Karpas-422 (cell line): ENCODE data around the gene PAN3. TPM values are rescaled to one million over a fixed set of nuclear protein-coding genes. Genes with fewer than 3 reads are reported as not detected.

Source experiments
- DNase-seq: peaks from one replicate; pipeline ENCODE4 v3.0.0-alpha.2; 2015
- H2AFZ ChIP-seq: fragments of 200-600 bp; sonication (generic); 2 replicates; pipeline ENCODE4 v1.6.1; 2014; ENCODE audit warnings: antibody characterized with exemption, low read length, mixed read lengths
- H3K27ac ChIP-seq: fragments of 200-600 bp; sonication (generic); 2 replicates; pipeline ENCODE4 v1.5.1; 2014; ENCODE audit warnings: mild to moderate bottlenecking, low read length, moderate library complexity
- H3K27me3 ChIP-seq: fragments of 200-600 bp; sonication (generic); 2 replicates; pipeline ENCODE4 v1.6.1; 2014; ENCODE audit warnings: low read length, mixed read lengths
- H3K36me3 ChIP-seq: fragments of 200-600 bp; sonication (generic); 2 replicates; pipeline ENCODE4 v1.6.1; 2014; ENCODE audit warnings: low read length, mixed read lengths; ENCODE audit not compliant: insufficient read depth
- H3K4me1 ChIP-seq: fragments of 200-600 bp; sonication (generic); 2 replicates; pipeline ENCODE4 v1.6.1; 2014; ENCODE audit warnings: mild to moderate bottlenecking, low read length, mixed read lengths
- H3K4me2 ChIP-seq: fragments of 200-600 bp; sonication (generic); 2 replicates; pipeline ENCODE4 v1.6.1; 2014; ENCODE audit warnings: low read length, low read depth, mild to moderate bottlenecking; ENCODE audit not compliant: poor library complexity, severe bottlenecking
- H3K4me3 ChIP-seq: fragments of 200-600 bp; sonication (generic); 2 replicates; pipeline ENCODE4 v1.5.1; 2014; ENCODE audit warnings: mild to moderate bottlenecking, antibody characterized with exemption, low read length, mixed read lengths
- H3K79me2 ChIP-seq: fragments of 200-600 bp; sonication (generic); 2 replicates; pipeline ENCODE4 v1.6.1; 2014; ENCODE audit warnings: mild to moderate bottlenecking, low read length, mixed read lengths
- H3K9ac ChIP-seq: fragments of 200-600 bp; sonication (generic); 2 replicates; pipeline ENCODE4 v1.6.0; 2014; ENCODE audit warnings: low read length
- H3K9me2 ChIP-seq: fragments of 200-600 bp; sonication (generic), shearing (Covaris generic); replicated peaks from 2 replicates; pipeline ENCODE4 v1.6.0; 2014; ENCODE audit warnings: mild to moderate bottlenecking, low read length, moderate library complexity; ENCODE audit not compliant: insufficient read depth
- H3K9me3 ChIP-seq: fragments of 300-700, 200-600 bp; sonication (generic); 2 replicates; pipeline ENCODE4 v1.6.1; 2014; ENCODE audit warnings: low read length, mixed read lengths
- H4K20me1 ChIP-seq: fragments of 200-600 bp; sonication (generic); 2 replicates; pipeline ENCODE4 v1.6.1; 2014; ENCODE audit warnings: mild to moderate bottlenecking, antibody characterized with exemption, low read length, low read depth; ENCODE audit not compliant: insufficient read depth
- total RNA-seq: library from RNA; depleted of rRNA; stranded (reverse); fragments of >200 nt; shearing (Covaris generic); gene quantifications from 2 replicates; pipeline ENCODE4 v1.2.3, GENCODE V29; 2014; ENCODE audit warnings: low replicate concordance

The PAN3 gene
- total RNA-seq, 1 experiment from 2014 or later = 39.8 TPM

DNA sequence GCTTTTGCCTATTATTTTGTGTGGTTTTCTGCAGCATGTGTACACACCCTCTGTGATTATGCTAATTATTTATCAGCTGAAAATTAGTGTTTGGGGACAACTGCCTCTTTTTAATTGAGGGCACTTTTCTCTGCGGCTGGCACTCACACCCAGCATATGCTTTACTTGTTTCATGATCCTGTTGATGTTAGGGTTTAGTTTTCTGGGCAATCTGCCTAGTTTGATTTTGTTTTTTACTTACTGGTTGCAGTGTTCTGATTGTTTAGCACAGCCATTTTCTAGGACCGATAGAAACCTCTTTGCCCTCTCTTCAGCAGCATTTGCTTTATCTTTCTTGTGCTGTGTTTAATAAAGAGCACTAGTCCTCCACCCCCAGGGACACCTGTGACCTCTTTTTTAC, 161.6 kb downstream of the PAN3 start:
- no peak for DNase-seq
- Histone ChIP-seq H3K9me3 (no peaks in the 10 kb centered on the region), H4K20me1 (no peaks in the 10 kb centered on the region), H3K9me2 (no peaks in the 10 kb centered on the region), H3K4me1 (no peaks in the 10 kb centered on the region), H3K4me2 (no peak overlapping the region), H3K9ac (no peak overlapping the region), H2AFZ (no peak overlapping the region), H3K27me3 (no peaks in the 10 kb centered on the region), H3K79me2 (no peaks in the 10 kb centered on the region), H3K4me3 (no peak overlapping the region), H3K27ac (no peak overlapping the region), H3K36me3 (no peaks in the 10 kb centered on the region)

DNA sequence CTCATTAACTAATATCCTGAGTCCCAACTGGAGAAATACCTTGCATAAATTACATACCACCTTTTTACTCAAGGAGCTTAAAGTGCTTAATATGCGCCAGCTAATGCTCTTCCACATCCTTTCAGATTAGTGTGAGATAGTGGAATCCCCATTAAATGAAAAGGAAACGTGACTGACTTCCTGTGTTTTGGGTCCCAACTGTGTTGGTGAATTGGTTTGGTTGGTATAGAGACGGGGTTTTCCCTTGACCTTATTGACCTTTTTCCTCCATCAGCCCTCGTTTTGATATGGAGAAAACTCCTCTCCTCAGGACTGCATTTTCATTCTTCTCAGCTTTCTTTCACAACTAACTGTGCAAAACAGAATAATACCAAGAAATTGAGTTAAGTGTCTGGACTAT, 163.5 kb downstream of the PAN3 start:
- no peak overlapping the region for H2AFZ ChIP-seq
- H3K9me3 ChIP-seq = no peaks in the 10 kb centered on the region
- no peak overlapping the region for H3K4me3 ChIP-seq
- H3K79me2 ChIP-seq = no peaks in the 10 kb centered on the region
- H3K9ac ChIP-seq = no peak overlapping the region
- no peaks in the 10 kb centered on the region for H4K20me1 ChIP-seq
- no peaks in the 10 kb centered on the region for H3K9me2 ChIP-seq
- H3K4me2 ChIP-seq = no peak overlapping the region
- H3K27ac ChIP-seq = no peak overlapping the region
- no peaks in the 10 kb centered on the region for H3K27me3 ChIP-seq
- DNase-seq = no peak
- H3K4me1 ChIP-seq = no peaks in the 10 kb centered on the region
- no peaks in the 10 kb centered on the region for H3K36me3 ChIP-seq

DNA sequence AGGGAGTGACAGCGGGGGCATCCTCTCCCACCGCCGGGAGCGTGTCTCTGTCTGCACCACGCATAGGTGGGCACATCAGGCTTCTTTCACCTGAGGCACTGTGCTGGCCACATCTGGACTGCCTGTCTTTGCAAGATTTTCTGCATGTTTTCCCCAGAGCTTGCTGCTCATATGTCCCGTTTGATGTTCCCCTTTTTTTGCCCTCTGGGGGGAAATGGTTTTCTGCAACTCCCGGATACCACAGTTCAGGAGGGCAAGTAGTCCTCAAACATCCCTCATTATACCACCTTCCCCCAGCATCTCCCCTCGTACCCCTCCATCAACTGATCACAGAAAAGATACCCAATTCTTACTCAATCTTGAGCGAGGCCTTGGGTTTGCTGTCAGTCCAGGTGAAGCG, 168.0 kb downstream of the PAN3 start:
- H3K9ac ChIP-seq = no peak overlapping the region
- H3K27ac ChIP-seq = no peak overlapping the region
- H3K9me3 ChIP-seq = no peaks in the 10 kb centered on the region
- H3K79me2 ChIP-seq = no peaks in the 10 kb centered on the region
- no peaks in the 10 kb centered on the region for H4K20me1 ChIP-seq
- no peaks in the 10 kb centered on the region for H3K36me3 ChIP-seq
- no peak overlapping the region for H2AFZ ChIP-seq
- H3K4me2 ChIP-seq = no peak overlapping the region
- H3K9me2 ChIP-seq = no peaks in the 10 kb centered on the region
- H3K27me3 ChIP-seq = no peaks in the 10 kb centered on the region
- no peak for DNase-seq
- no peaks in the 10 kb centered on the region for H3K4me1 ChIP-seq
- no peak overlapping the region for H3K4me3 ChIP-seq

DNA sequence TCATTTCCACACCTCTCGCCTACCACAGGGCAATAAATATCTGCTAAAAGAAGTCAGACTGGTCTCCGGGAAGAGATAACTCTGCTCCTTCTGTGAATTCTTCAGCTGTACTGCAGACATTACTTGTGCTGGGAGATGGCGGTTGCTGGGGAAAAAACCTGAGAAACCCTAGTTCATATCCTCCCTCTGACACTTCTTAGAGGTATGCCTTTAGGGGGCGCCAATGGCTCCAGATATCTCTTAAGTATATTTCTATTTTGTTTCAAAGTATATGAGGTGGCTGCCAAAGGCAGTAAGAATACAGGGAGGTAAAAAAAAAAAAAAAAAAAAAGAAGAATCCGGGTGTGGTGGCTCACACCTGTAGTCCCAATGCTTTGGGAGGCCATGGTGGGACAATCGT, 175.2 kb downstream of the PAN3 start:
- no peaks in the 10 kb centered on the region for H4K20me1 ChIP-seq
- peak; percentile 53 for DNase-seq
- H3K27ac ChIP-seq = no peak overlapping the region
- H3K36me3 ChIP-seq = no peaks in the 10 kb centered on the region
- H3K27me3 ChIP-seq = no peaks in the 10 kb centered on the region
- no peaks in the 10 kb centered on the region for H3K9me3 ChIP-seq
- no peaks in the 10 kb centered on the region for H3K9me2 ChIP-seq
- H3K9ac ChIP-seq = no peak overlapping the region
- no peaks in the 10 kb centered on the region for H3K4me1 ChIP-seq
- H3K4me2 ChIP-seq = no peak overlapping the region
- H3K79me2 ChIP-seq = no peaks in the 10 kb centered on the region
- H3K4me3 ChIP-seq = no peak overlapping the region
- no peak overlapping the region for H2AFZ ChIP-seq

DNA sequence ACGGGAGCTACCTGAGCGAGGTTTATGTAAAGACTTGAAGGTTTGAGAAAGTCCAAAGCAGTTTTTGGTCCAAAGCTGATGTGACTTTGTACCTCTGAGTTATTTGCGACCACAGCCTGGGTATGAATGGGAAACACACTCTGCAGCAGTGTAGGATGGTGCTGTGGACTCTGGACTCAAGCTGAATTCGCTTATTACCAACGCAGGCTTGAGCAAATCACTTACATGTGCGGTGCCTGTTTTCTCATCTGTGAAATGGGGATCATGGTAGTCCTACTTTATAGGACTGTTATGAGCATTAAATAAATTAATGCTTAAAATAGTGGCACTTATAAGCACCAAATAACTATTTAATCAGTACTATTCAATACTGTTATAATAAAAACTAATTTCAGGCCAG, 176.5 kb downstream of the PAN3 start:
- H3K4me2 ChIP-seq = no peak overlapping the region
- H3K4me1 ChIP-seq = no peaks in the 10 kb centered on the region
- H4K20me1 ChIP-seq = no peaks in the 10 kb centered on the region
- no peak overlapping the region for H3K9ac ChIP-seq
- no peak overlapping the region for H3K4me3 ChIP-seq
- no peaks in the 10 kb centered on the region for H3K9me3 ChIP-seq
- H3K27me3 ChIP-seq = no peaks in the 10 kb centered on the region
- H3K79me2 ChIP-seq = no peaks in the 10 kb centered on the region
- no peak overlapping the region for H2AFZ ChIP-seq
- H3K36me3 ChIP-seq = no peaks in the 10 kb centered on the region
- DNase-seq = no peak
- H3K27ac ChIP-seq = no peak overlapping the region
- H3K9me2 ChIP-seq = no peaks in the 10 kb centered on the region

DNA sequence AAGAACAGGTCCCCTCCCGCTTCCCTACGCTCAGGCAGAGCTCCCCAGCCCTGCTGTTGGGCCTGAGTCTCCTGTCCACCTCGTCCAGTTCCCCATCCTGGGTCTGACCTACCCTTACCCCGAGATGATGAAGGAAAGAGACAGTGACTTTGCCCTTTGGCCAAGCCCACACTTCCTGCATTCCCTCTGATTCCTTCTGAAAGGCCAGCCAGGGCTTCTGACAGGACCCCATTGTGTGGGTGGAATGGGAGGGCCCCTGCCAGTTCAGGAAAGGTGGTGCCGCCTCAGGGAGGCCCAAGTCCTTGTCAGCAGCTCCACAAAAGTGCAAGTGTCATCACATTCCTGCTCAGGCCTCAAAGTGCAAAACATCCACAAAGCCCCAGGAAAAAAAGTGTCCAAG, 177.8 kb downstream of the PAN3 start:
- no peak for DNase-seq
- Histone ChIP-seq H3K4me2 (no peak overlapping the region), H3K9ac (no peak overlapping the region), H3K4me1 (no peaks in the 10 kb centered on the region), H3K27me3 (no peaks in the 10 kb centered on the region), H4K20me1 (no peaks in the 10 kb centered on the region), H2AFZ (no peak overlapping the region), H3K4me3 (no peak overlapping the region), H3K9me3 (no peaks in the 10 kb centered on the region), H3K79me2 (no peaks in the 10 kb centered on the region), H3K27ac (no peak overlapping the region), H3K36me3 (no peaks in the 10 kb centered on the region), H3K9me2 (no peaks in the 10 kb centered on the region)

DNA sequence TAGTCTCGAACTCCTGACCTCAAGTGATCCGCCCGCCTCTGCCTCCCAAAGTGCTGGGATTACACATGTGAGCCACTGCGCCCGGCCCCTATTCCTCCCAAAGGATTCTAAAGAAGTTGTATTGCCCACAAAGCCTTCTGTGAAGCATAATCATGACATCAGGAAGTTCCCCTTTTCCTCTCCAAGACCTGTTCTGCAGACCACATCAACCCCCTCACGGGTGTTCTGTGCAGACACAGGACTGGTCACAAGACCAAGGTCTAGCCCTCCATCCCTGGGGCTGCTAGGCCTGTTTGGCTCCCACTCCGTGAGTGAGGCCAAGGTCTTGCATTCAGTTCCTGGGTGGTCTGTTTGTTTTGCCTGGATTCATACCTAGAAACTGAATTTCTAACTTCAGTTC, 178.5 kb downstream of the PAN3 start:
- H3K36me3 ChIP-seq = no peaks in the 10 kb centered on the region
- no peak overlapping the region for H3K27ac ChIP-seq
- H3K79me2 ChIP-seq = no peaks in the 10 kb centered on the region
- H3K4me2 ChIP-seq = no peak overlapping the region
- no peaks in the 10 kb centered on the region for H3K9me3 ChIP-seq
- no peak overlapping the region for H2AFZ ChIP-seq
- H3K4me3 ChIP-seq = no peak overlapping the region
- no peak for DNase-seq
- no peaks in the 10 kb centered on the region for H3K27me3 ChIP-seq
- H3K4me1 ChIP-seq = no peaks in the 10 kb centered on the region
- no peaks in the 10 kb centered on the region for H3K9me2 ChIP-seq
- H4K20me1 ChIP-seq = no peaks in the 10 kb centered on the region
- no peak overlapping the region for H3K9ac ChIP-seq

DNA sequence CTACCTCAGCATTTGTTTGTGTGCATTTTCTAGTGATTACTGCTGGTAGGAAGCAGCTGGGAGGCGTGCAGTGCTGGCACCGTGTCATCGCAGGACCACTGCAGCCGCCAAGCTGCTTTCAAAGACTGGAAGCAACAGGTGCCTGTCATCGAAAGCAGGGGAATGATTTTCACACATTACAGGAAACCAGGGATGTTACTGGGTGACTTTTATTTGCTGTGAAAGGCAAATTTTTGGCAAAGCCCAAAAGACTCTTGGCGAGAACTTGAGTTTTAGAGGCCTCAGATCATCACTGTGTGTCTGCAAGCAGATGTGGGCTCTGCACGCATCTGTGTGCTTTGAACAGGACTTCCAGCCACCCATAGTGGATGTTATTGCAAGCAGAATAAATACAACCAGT, 180.2 kb downstream of the PAN3 start:
- peak; percentile 24 for DNase-seq
- Histone ChIP-seq H3K27ac (no peak overlapping the region), H3K36me3 (no peaks in the 10 kb centered on the region), H3K9ac (no peak overlapping the region), H2AFZ (no peak overlapping the region), H3K79me2 (no peaks in the 10 kb centered on the region), H3K27me3 (no peaks in the 10 kb centered on the region), H3K9me2 (no peaks in the 10 kb centered on the region), H3K9me3 (no peaks in the 10 kb centered on the region), H3K4me3 (no peak overlapping the region), H3K4me2 (no peak overlapping the region), H3K4me1 (no peaks in the 10 kb centered on the region), H4K20me1 (no peaks in the 10 kb centered on the region)

DNA sequence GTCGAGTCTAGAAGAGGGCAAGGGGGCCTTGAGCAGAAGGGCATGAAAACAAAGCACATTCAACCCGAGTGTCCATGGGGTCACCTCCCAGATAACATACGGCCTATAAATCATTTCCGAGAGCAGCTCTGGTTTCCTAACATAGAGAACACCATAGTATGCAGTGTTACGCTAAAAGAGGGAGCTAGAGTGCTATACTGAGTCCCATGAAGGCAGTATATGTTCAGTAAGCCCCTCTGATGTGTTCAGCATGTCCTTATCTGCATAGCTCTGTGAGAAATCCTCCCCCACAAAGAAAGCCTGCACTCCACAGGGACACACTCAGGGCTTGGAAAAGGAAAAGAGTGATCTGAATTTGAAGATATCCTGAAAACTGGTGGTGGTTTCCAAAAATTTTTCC, 181.2 kb downstream of the PAN3 start:
- no peak overlapping the region for H3K4me2 ChIP-seq
- no peaks in the 10 kb centered on the region for H3K9me3 ChIP-seq
- H2AFZ ChIP-seq = no peak overlapping the region
- H3K4me3 ChIP-seq = no peak overlapping the region
- no peak overlapping the region for H3K9ac ChIP-seq
- no peaks in the 10 kb centered on the region for H3K4me1 ChIP-seq
- no peak overlapping the region for H3K27ac ChIP-seq
- H4K20me1 ChIP-seq = no peaks in the 10 kb centered on the region
- H3K27me3 ChIP-seq = no peaks in the 10 kb centered on the region
- H3K9me2 ChIP-seq = no peaks in the 10 kb centered on the region
- no peak for DNase-seq
- no peaks in the 10 kb centered on the region for H3K36me3 ChIP-seq
- no peaks in the 10 kb centered on the region for H3K79me2 ChIP-seq
